ENCODE data around the gene PRSS23. TPM values are rescaled to one million over a fixed set of nuclear protein-coding genes. Genes with fewer than 3 reads are reported as not detected.

PRSS23 gene
- total RNA-seq, 2 donors from 2014 or later: 2.4 to 3.3 TPM

DNA sequence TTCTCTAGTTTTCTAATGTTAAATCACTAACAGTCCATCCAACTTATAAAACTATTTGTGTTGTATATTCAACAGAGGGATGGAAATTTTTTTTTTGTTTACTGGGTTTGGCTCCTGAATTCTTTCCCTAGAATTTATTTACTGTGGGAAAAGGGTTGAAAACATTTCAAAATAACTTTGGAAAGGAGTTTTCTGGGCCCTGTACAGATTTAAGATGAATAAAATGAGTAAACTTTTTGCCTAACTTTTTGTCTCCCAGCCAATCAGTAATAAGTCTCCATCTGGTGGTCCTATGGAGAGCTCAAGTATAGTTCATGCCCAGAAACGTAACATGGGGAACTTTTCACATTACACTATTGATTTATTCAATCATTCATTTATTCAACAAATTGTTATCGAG, 16.7 kb upstream of the PRSS23 start:
- Mint-ChIP-seq H3K4me3 (no peak overlapping the region), H3K4me1 (peaks cover 11% of the 10 kb centered on the region), H3K36me3 (ENCODE audit: low read depth) (no peaks in the 10 kb centered on the region), H3K27me3 (ENCODE audit: insufficient read depth) (peaks cover 12% of the 10 kb centered on the region), H3K9me3 (no peaks in the 10 kb centered on the region), H3K27ac (no peak overlapping the region)
- TF ChIP-seq, protein P1, sequence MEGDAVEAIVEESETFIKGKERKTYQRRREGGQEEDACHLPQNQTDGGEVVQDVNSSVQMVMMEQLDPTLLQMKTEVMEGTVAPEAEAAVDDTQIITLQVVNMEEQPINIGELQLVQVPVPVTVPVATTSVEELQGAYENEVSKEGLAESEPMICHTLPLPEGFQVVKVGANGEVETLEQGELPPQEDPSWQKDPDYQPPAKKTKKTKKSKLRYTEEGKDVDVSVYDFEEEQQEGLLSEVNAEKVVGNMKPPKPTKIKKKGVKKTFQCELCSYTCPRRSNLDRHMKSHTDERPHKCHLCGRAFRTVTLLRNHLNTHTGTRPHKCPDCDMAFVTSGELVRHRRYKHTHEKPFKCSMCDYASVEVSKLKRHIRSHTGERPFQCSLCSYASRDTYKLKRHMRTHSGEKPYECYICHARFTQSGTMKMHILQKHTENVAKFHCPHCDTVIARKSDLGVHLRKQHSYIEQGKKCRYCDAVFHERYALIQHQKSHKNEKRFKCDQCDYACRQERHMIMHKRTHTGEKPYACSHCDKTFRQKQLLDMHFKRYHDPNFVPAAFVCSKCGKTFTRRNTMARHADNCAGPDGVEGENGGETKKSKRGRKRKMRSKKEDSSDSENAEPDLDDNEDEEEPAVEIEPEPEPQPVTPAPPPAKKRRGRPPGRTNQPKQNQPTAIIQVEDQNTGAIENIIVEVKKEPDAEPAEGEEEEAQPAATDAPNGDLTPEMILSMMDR (conservative IDR thresholded peaks at IDR 0.05): no peak
- Histone ChIP-seq H3K9me3 (ENCODE audit: control insufficient read depth, low read length) (no peaks in the 10 kb centered on the region), H3K4me1 (ENCODE audit: control insufficient read depth, insufficient read depth, low read length) (peaks cover 4% of the 10 kb centered on the region), H3K4me3 (ENCODE audit: low read length) (no peak overlapping the region), H3K27ac (ENCODE audit: low read depth, low read length) (no peak overlapping the region), H3K9ac (ENCODE audit: extremely low read depth, low read length, poor library complexity, severe bottlenecking) (no peak overlapping the region), H3K27me3 (ENCODE audit: control insufficient read depth, insufficient read depth, low read length, poor library complexity, severe bottlenecking) (peaks cover 6% of the 10 kb centered on the region), H3K36me3 (ENCODE audit: control insufficient read depth, insufficient read depth, low read length) (no peaks in the 10 kb centered on the region)
- WGBS, 2 experiments (ENCODE audit: insufficient coverage in 1 of 2, insufficient read length in 1 of 2): 85 to 89% methylated on average over 2 of the region's 2 CpGs
- no peak for DNase-seq

DNA sequence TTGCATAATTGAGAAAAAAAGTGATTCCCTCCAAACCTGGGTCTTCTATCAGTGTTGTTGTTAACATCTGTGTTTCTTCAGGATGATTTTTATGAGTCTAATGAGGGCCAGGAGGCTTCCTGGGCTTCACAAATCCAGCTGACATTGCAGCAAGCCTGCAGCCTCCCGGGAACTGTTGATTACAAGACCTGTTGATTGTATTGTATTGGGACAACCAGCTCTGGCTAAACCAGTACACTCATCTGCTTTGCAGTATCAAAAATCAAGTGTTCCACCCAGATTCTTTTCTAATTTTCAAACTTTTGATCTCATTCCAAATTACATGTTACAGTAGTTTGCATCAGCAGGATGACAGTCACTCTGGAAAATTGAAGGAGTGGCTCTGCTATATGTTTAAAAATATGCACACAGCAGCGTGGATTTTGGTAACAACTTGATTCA, 16.1 kb upstream of the PRSS23 start:
- Mint-ChIP-seq H3K4me1 (peaks cover 11% of the 10 kb centered on the region), H3K9me3 (no peaks in the 10 kb centered on the region), H3K36me3 (ENCODE audit: low read depth) (no peaks in the 10 kb centered on the region), H3K27ac (no peak overlapping the region), H3K27me3 (ENCODE audit: insufficient read depth) (peaks cover 14% of the 10 kb centered on the region), H3K4me3 (no peak overlapping the region)
- WGBS, 2 experiments (ENCODE audit: insufficient coverage in 1 of 2, insufficient read length in 1 of 2): 90 to 91% methylated on average over 2 of the region's 2 CpGs
- Histone ChIP-seq H3K36me3 (ENCODE audit: control insufficient read depth, insufficient read depth, low read length) (no peaks in the 10 kb centered on the region), H3K9me3 (ENCODE audit: control insufficient read depth, low read length) (no peaks in the 10 kb centered on the region), H3K4me3 (ENCODE audit: low read length) (no peak overlapping the region), H3K27me3 (ENCODE audit: control insufficient read depth, insufficient read depth, low read length, poor library complexity, severe bottlenecking) (peaks cover 6% of the 10 kb centered on the region), H3K27ac (ENCODE audit: low read depth, low read length) (no peak overlapping the region), H3K4me1 (ENCODE audit: control insufficient read depth, insufficient read depth, low read length) (peaks cover 4% of the 10 kb centered on the region), H3K9ac (ENCODE audit: extremely low read depth, low read length, poor library complexity, severe bottlenecking) (no peak overlapping the region)
- TF ChIP-seq, protein P1 (conservative IDR thresholded peaks at IDR 0.05): no peak
- no peak for DNase-seq

DNA sequence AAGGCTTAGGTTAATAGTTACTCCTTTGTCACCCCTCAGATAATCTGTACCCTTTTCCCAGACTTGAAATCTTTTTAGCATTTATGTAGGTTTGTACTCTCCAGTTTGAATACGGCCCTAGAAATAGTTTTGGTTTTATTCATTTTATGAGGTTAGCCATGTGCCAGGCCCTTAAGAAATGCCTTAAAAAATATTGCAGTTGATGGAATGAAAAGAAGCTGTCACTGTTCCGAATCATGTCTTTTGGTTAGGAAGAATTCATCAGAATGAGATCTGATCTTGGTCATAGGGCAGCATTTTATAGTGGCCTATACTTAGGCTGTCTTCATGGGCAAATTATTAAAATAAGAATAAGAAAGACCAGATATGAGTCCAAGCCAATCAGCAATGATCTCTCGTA, 14.8 kb upstream of the PRSS23 start:
- Mint-ChIP-seq H3K27me3 (ENCODE audit: insufficient read depth) (peaks cover 22% of the 10 kb centered on the region), H3K4me3 (no peak overlapping the region), H3K9me3 (no peaks in the 10 kb centered on the region), H3K4me1 (peaks cover 11% of the 10 kb centered on the region), H3K27ac (no peak overlapping the region), H3K36me3 (ENCODE audit: low read depth) (no peaks in the 10 kb centered on the region)
- no peak for DNase-seq
- TF ChIP-seq, protein P1 (conservative IDR thresholded peaks at IDR 0.05): no peak
- no peaks in the 10 kb centered on the region for H3K9me3 ChIP-seq (ENCODE audit: control insufficient read depth, low read length)
- peaks cover 4% of the 10 kb centered on the region for H3K4me1 ChIP-seq (ENCODE audit: control insufficient read depth, insufficient read depth, low read length)
- no peak overlapping the region for H3K4me3 ChIP-seq (ENCODE audit: low read length)
- WGBS, 2 experiments (ENCODE audit: insufficient coverage in 1 of 2, insufficient read length in 1 of 2): 89 to 93% methylated on average over 3 of the region's 3 CpGs
- no peaks in the 10 kb centered on the region for H3K36me3 ChIP-seq (ENCODE audit: control insufficient read depth, insufficient read depth, low read length)
- no peak overlapping the region for H3K9ac ChIP-seq (ENCODE audit: extremely low read depth, low read length, poor library complexity, severe bottlenecking)
- H3K27me3 ChIP-seq (ENCODE audit: control insufficient read depth, insufficient read depth, low read length, poor library complexity, severe bottlenecking): peaks cover 13% of the 10 kb centered on the region
- no peak overlapping the region for H3K27ac ChIP-seq (ENCODE audit: low read depth, low read length)
